HEK293 (cell line): ENCODE data around the gene TTC34.

ENCODE experiments used
- CTCF ChIA-PET: fragments of 350-600 bp; formaldehyde crosslinking; extraction: SDS; loops from one replicate; lab custom pipeline; 2021; ENCODE audit warnings: antibody characterized with exemption; lab: Yijun Ruan, JAX
- POLR2A ChIA-PET: fragments of 300-600 bp; formaldehyde crosslinking; extraction: SDS; loops from one replicate; lab custom pipeline; 2020; ENCODE audit warnings: antibody characterized with exemption, inconsistent platforms; lab: Yijun Ruan, JAX
- H3K27ac ChIP-seq: fragments of 200-500 bp; sonication (Bioruptor generic); 2 replicates; pipeline ENCODE4 v1.5.1; 2014; ENCODE audit warnings: low read depth, low read length, control low read depth, inconsistent platforms; ENCODE audit errors: extremely low read depth
- H3K36me3 ChIP-seq, 2 experiments: fragments of 200-500 bp in 1 of 2; sonication (Bioruptor generic) in 1 of 2; 1 replicate in 1 of 2; 2 replicates in 1 of 2; pipeline ENCODE4 v1.5.1; 2014 to 2017; ENCODE audit warnings: inconsistent platforms in 2 of 2, low read length in 2 of 2; ENCODE audit not compliant: control insufficient read depth in 2 of 2, insufficient read depth in 1 of 2
- H3K4me1 ChIP-seq: fragments of 200-500 bp; sonication (Bioruptor generic); 2 replicates; pipeline ENCODE4 v1.5.1; 2014; ENCODE audit warnings: mild to moderate bottlenecking, low read length, inconsistent platforms; ENCODE audit not compliant: control insufficient read depth, insufficient read depth
- H3K4me3 ChIP-seq: 2 replicates; pipeline ENCODE4 v1.5.1; 2011; ENCODE audit warnings: low read depth, mild to moderate bottlenecking, control low read depth, low read length, moderate library complexity
- H3K9me3 ChIP-seq: fragments of 200-500 bp; sonication (Bioruptor generic); 2 replicates; pipeline ENCODE4 v1.5.1; 2014; ENCODE audit warnings: low read depth, low read length, inconsistent platforms; ENCODE audit not compliant: control insufficient read depth, insufficient read depth
- FEZF1 ChIP-seq: fragments of 450-650 bp; formaldehyde crosslinking; IDR thresholded peaks from 2 replicates; pipeline ENCODE4 v1.5.1; 2016; ENCODE audit warnings: missing biosample characterization, missing genetic modification characterization
- HIC1 ChIP-seq: fragments of 450-650 bp; formaldehyde crosslinking; IDR thresholded peaks from 2 replicates; pipeline ENCODE4 v1.5.1; 2016; ENCODE audit warnings: missing biosample characterization, missing genetic modification characterization
- HOXA7 ChIP-seq: sonication (generic); formaldehyde crosslinking; IDR thresholded peaks from 2 replicates; pipeline ENCODE4 v1.8.1; 2022; ENCODE audit warnings: missing genetic modification reagents, borderline replicate concordance
- KLF9 ChIP-seq: fragments of 450-650 bp; formaldehyde crosslinking; IDR thresholded peaks from 2 replicates; pipeline ENCODE4 v1.5.1; 2016; ENCODE audit warnings: missing biosample characterization, missing genetic modification characterization, low read depth
- OSR2 ChIP-seq: fragments of 450-650 bp; formaldehyde crosslinking; IDR thresholded peaks from 2 replicates; pipeline ENCODE4 v1.5.1; 2016; ENCODE audit warnings: missing biosample characterization, missing genetic modification characterization
- PRDM1 ChIP-seq: fragments of 450-650 bp; formaldehyde crosslinking; IDR thresholded peaks from 2 replicates; pipeline ENCODE4; 2016; ENCODE audit warnings: missing biosample characterization, missing genetic modification characterization
- SP2 ChIP-seq: fragments of 450-650 bp; formaldehyde crosslinking; IDR thresholded peaks from 2 replicates; pipeline ENCODE4 v1.5.1; 2016; ENCODE audit warnings: missing biosample characterization, missing genetic modification characterization
- SP7 ChIP-seq: fragments of 450-650 bp; formaldehyde crosslinking; IDR thresholded peaks from 2 replicates; pipeline ENCODE4 v1.5.1; 2016; ENCODE audit warnings: missing biosample characterization, missing genetic modification characterization
- ZBTB17 ChIP-seq: fragments of 450-650 bp; formaldehyde crosslinking; IDR thresholded peaks from 2 replicates; pipeline ENCODE4 v1.5.1; 2016; ENCODE audit warnings: missing biosample characterization, missing genetic modification characterization
- ZNF24 ChIP-seq: fragments of 450-650 bp; formaldehyde crosslinking; IDR thresholded peaks from 2 replicates; pipeline ENCODE4 v1.5.1; 2016; ENCODE audit warnings: missing biosample characterization, missing genetic modification characterization
- ZNF280C ChIP-seq: fragments of 450-650 bp; formaldehyde crosslinking; IDR thresholded peaks from 2 replicates; pipeline ENCODE4 v1.5.1; 2016; ENCODE audit warnings: missing biosample characterization, missing genetic modification characterization
- ZNF514 ChIP-seq: fragments of 450-650 bp; formaldehyde crosslinking; IDR thresholded peaks from 2 replicates; pipeline ENCODE4 v1.5.1; 2016; ENCODE audit warnings: missing biosample characterization, missing genetic modification characterization
- ZNF596 ChIP-seq: fragments of 450-650 bp; IDR thresholded peaks from 2 replicates; pipeline ENCODE4 v1.5.0; 2018; ENCODE audit warnings: missing biosample characterization, mild to moderate bottlenecking, missing genetic modification characterization, moderate library complexity
- ZNF654 ChIP-seq: fragments of 450-650 bp; formaldehyde crosslinking; IDR thresholded peaks from 2 replicates; pipeline ENCODE4 v1.5.1; 2016; ENCODE audit warnings: low read depth, missing biosample characterization, missing genetic modification characterization
- ZNF670 ChIP-seq: fragments of 450-650 bp; formaldehyde crosslinking; IDR thresholded peaks from 2 replicates; pipeline ENCODE4 v1.5.1; 2016; ENCODE audit warnings: missing biosample characterization, missing genetic modification characterization, low read depth
- ZNF785 ChIP-seq: fragments of 450-650 bp; formaldehyde crosslinking; IDR thresholded peaks from 2 replicates; pipeline ENCODE4 v1.5.1; 2016; ENCODE audit warnings: missing biosample characterization, missing genetic modification characterization
- TF ChIP-seq, protein P1 (sequence below): fragments of 450-650 bp; formaldehyde crosslinking; IDR thresholded peaks from 2 replicates; pipeline ENCODE4 v1.5.1; 2016; ENCODE audit warnings: missing biosample characterization, missing genetic modification characterization, borderline replicate concordance
- TF ChIP-seq, protein P2 (sequence below): fragments of 450-650 bp; formaldehyde crosslinking; IDR thresholded peaks from 2 replicates; pipeline ENCODE4 v1.5.0; 2017; ENCODE audit warnings: missing biosample characterization, missing genetic modification characterization, borderline replicate concordance
- TF ChIP-seq, protein P3 (sequence below): fragments of 450-650 bp; formaldehyde crosslinking; IDR thresholded peaks from 2 replicates; pipeline ENCODE4 v1.5.1; 2016; ENCODE audit warnings: missing biosample characterization, missing genetic modification characterization

TTC34 gene

GRCh38 chr1:2822621-2823145 is 21.2 kb upstream of the TTC34 start:
- no peak overlapping the region for H3K27ac ChIP-seq
- no peak overlapping the region for H3K4me3 ChIP-seq
- TF ChIP-seq ZNF785 (no peak), ZNF654 (no peak), ZNF596 (tag by site-specific recombination) (no peak), PRDM1 (tag by site-specific recombination) (no peak), ZNF24 (no peak), ZNF280C (tag by site-specific recombination) (no peak), KLF9 (tag by site-specific recombination) (no peak), OSR2 (no peak), FEZF1 (tag by site-specific recombination) (no peak), SP2 (tag by site-specific recombination) (no peak), ZNF514 (tag by site-specific recombination) (no peak), HOXA7 (CRISPR knock-in tag) (no peak), SP7 (tag by site-specific recombination) (no peak), ZBTB17 (tag by site-specific recombination) (no peak), ZNF670 (tag by site-specific recombination) (no peak), HIC1 (no peak)
- TF ChIP-seq, protein P1, sequence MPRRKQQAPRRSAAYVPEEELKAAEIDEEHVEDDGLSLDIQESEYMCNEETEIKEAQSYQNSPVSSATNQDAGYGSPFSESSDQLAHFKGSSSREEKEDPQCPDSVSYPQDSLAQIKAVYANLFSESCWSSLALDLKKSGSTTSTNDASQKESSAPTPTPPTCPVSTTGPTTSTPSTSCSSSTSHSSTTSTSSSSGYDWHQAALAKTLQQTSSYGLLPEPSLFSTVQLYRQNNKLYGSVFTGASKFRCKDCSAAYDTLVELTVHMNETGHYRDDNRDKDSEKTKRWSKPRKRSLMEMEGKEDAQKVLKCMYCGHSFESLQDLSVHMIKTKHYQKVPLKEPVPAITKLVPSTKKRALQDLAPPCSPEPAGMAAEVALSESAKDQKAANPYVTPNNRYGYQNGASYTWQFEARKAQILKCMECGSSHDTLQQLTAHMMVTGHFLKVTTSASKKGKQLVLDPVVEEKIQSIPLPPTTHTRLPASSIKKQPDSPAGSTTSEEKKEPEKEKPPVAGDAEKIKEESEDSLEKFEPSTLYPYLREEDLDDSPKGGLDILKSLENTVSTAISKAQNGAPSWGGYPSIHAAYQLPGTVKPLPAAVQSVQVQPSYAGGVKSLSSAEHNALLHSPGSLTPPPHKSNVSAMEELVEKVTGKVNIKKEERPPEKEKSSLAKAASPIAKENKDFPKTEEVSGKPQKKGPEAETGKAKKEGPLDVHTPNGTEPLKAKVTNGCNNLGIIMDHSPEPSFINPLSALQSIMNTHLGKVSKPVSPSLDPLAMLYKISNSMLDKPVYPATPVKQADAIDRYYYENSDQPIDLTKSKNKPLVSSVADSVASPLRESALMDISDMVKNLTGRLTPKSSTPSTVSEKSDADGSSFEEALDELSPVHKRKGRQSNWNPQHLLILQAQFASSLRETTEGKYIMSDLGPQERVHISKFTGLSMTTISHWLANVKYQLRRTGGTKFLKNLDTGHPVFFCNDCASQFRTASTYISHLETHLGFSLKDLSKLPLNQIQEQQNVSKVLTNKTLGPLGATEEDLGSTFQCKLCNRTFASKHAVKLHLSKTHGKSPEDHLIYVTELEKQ: no peak
- TF ChIP-seq, protein P2, sequence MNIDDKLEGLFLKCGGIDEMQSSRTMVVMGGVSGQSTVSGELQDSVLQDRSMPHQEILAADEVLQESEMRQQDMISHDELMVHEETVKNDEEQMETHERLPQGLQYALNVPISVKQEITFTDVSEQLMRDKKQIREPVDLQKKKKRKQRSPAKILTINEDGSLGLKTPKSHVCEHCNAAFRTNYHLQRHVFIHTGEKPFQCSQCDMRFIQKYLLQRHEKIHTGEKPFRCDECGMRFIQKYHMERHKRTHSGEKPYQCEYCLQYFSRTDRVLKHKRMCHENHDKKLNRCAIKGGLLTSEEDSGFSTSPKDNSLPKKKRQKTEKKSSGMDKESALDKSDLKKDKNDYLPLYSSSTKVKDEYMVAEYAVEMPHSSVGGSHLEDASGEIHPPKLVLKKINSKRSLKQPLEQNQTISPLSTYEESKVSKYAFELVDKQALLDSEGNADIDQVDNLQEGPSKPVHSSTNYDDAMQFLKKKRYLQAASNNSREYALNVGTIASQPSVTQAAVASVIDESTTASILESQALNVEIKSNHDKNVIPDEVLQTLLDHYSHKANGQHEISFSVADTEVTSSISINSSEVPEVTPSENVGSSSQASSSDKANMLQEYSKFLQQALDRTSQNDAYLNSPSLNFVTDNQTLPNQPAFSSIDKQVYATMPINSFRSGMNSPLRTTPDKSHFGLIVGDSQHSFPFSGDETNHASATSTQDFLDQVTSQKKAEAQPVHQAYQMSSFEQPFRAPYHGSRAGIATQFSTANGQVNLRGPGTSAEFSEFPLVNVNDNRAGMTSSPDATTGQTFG (tag by site-specific recombination): no peak
- TF ChIP-seq, protein P3, sequence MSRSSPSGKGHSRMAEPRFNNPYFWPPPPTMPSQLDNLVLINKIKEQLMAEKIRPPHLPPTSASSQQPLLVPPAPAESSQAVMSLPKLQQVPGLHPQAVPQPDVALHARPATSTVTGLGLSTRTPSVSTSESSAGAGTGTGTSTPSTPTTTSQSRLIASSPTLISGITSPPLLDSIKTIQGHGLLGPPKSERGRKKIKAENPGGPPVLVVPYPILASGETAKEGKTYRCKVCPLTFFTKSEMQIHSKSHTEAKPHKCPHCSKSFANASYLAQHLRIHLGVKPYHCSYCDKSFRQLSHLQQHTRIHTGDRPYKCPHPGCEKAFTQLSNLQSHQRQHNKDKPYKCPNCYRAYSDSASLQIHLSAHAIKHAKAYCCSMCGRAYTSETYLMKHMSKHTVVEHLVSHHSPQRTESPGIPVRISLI (tag by site-specific recombination): no peak
- H3K4me1 ChIP-seq: no peaks in the 10 kb centered on the region
- no peaks in the 10 kb centered on the region for H3K36me3 ChIP-seq
- H3K9me3 ChIP-seq: no peaks in the 10 kb centered on the region
- ChIA-PET CTCF (interaction anchor here (0.6 to 2.8 kb wide), 11 partner anchors 10 to 602 kb away, joined by 3 to 23 read pairs (median 4); no protein-coding TSS in a partner anchor), POLR2A (no interaction called here)
